ENCODE data around the gene EIF4B. TPM values are rescaled to one million over a fixed set of nuclear protein-coding genes. Genes with fewer than 3 reads are reported as not detected.

EIF4B gene
- polyA plus RNA-seq, 1 of the 3 experiments (the other 2 are of a cell fraction): 267 TPM

- Histone ChIP-seq H3K27me3 (ENCODE audit: insufficient read depth) (no peaks in the 10 kb centered on the region), H2AFZ (ENCODE audit: low read depth) (peak overlapping the region; percentile 54; the same call in 1 of the 2 replicates), H3K9me2 (no peaks in the 10 kb centered on the region), H4K20me1 (ENCODE audit: insufficient read depth) (no peaks in the 10 kb centered on the region), H3K27ac (ENCODE audit: low read depth in 2 of 2, low read length in 1 of 2) (no peak overlapping the region), H3K36me3 (replicated peaks in 1 of 2; ENCODE audit: control insufficient read depth in 1 of 2, insufficient read depth in 2 of 2, low read length in 1 of 2) (no peaks in the 10 kb centered on the region), H3F3A (replicated peaks; ENCODE audit: insufficient read depth) (no peaks in the 10 kb centered on the region), H3K9ac (no peak overlapping the region), H3K4me1 (ENCODE audit: control insufficient read depth in 1 of 2, insufficient read depth in 2 of 2, low read depth in 1 of 2, low read length in 1 of 2) (peaks cover 0 to 12% of the 10 kb centered on the region in 2 experiments; a peak in 2 of 4 replicates), H3K4me2 (no peak overlapping the region), H3K79me2 (ENCODE audit: insufficient read depth) (no peaks in the 10 kb centered on the region), H3K4me3 (ENCODE audit: low read depth in 2 of 2, low read length in 1 of 2) (peak overlapping the region in 1 of 2 experiments; percentile 6; a peak in 1 of 4 replicates), H3K9me3 (no peaks in the 10 kb centered on the region)
- CTCF ChIA-PET: interaction anchor here (0.6 to 12.6 kb wide), 89 partner anchors 9 to 985 kb away, joined by 3 to 485 read pairs (median 4); partner anchors contain the start of genes EIF4B, KRT18, KRT3 and KRT8
- peak; percentile 83 for DNase-seq
- WGBS (ENCODE audit: low lambda C conversion rate): 24% methylated on average over 13 of the region's 13 CpGs
- TF ChIP-seq CHD2 (IDR thresholded peaks at IDR 0.05; ENCODE audit: low read length, partially characterized antibody) (peak; percentile 10), NFIC (IDR thresholded peaks at IDR 0.05; ENCODE audit: borderline replicate concordance) (no peak), TCF12 (IDR thresholded peaks at IDR 0.05) (peak; percentile 28; the same call in 1 of the 2 replicates), MXI1 (IDR thresholded peaks at IDR 0.05; ENCODE audit: low read depth, low read length) (no peak), GATA2 (CRISPR knock-in tag; IDR thresholded peaks at IDR 0.05) (no peak), RAD21 (IDR thresholded peaks at IDR 0.05; ENCODE audit: low read length) (peak; percentile 99), REST (IDR thresholded peaks at IDR 0.05; ENCODE audit: low read depth, low read length) (0 out of 2 replicates have a peak, but pooled peaks have one; percentile 8), CTCF (IDR thresholded peaks at IDR 0.05) (peak; percentile 100), YY1 (IDR thresholded peaks at IDR 0.05; ENCODE audit: low read depth) (no peak), FOXJ3 (CRISPR knock-in tag; IDR thresholded peaks at IDR 0.05) (no peak), MEF2A (IDR thresholded peaks at IDR 0.05; ENCODE audit: borderline replicate concordance, low read depth) (no peak), SMC3 (IDR thresholded peaks at IDR 0.05; ENCODE audit: low read depth, low read length) (peak; percentile 100)
- POLR2A ChIA-PET: interaction anchor here (0.6 to 1.2 kb wide), 2 partner anchors 96 to 99 kb away, joined by 3 read pairs; no protein-coding TSS in a partner anchor
Observed at GRCh38 chr12:52980650-52981423, 25.4 kb upstream of the EIF4B start.
